Measurements from ENCODE around the gene CILP. TPM values are rescaled to one million over a fixed set of nuclear protein-coding genes. Genes with fewer than 3 reads are reported as not detected.

Gene CILP
- total and polyA plus RNA-seq, 8 donors: 0.76 to 28.7 (median 4.5) TPM

GRCh38 chr15:65204236-65204930 is 6.9 kb downstream of the CILP start:
- H3K27ac ChIP-seq: no peak overlapping the region
- no peak for DNase-seq
- no peak overlapping the region for H3K4me3 ChIP-seq
- TF ChIP-seq POLR2A (IDR thresholded peaks at IDR 0.05) (no peak), POLR2AphosphoS5 (IDR thresholded peaks at IDR 0.05) (no peak), CTCF (IDR thresholded peaks at IDR 0.05) (no peak), EP300 (IDR thresholded peaks at IDR 0.05) (no peak)
- intact Hi-C loops (cut with DNase I; ENCODE audit: low total_unique reads): no loop called here
- H3K27me3 ChIP-seq: no peaks in the 10 kb centered on the region
- no peaks in the 10 kb centered on the region for H3K36me3 ChIP-seq
- no peaks in the 10 kb centered on the region for H3K4me1 ChIP-seq
- no peaks in the 10 kb centered on the region for H3K9me3 ChIP-seq
- 85 to 93% (median 91%) methylated on average over 6 of the region's 6 CpGs for WGBS, 5 donors

GRCh38 chr15:65201918-65202317 is 9.4 kb downstream of the CILP start:
- Histone ChIP-seq H3K36me3 (no peaks in the 10 kb centered on the region), H3K27ac (no peak overlapping the region), H3K27me3 (no peaks in the 10 kb centered on the region), H3K4me1 (no peaks in the 10 kb centered on the region), H3K4me3 (no peak overlapping the region), H3K9me3 (no peaks in the 10 kb centered on the region)
- no peak for DNase-seq
- TF ChIP-seq POLR2AphosphoS5 (IDR thresholded peaks at IDR 0.05) (no peak), CTCF (IDR thresholded peaks at IDR 0.05) (no peak), EP300 (IDR thresholded peaks at IDR 0.05) (no peak), POLR2A (IDR thresholded peaks at IDR 0.05) (no peak)
- WGBS, 5 donors: 56 to 95% (median 67%) methylated on average over 1 of the region's 1 CpG
- intact Hi-C loops (cut with DNase I; ENCODE audit: low total_unique reads): no loop called here

GRCh38 chr15:65198571-65198970 is 12.7 kb downstream of the CILP start:
- WGBS, 5 donors: 93 to 96% (median 95%) methylated on average over 11 to 12 of the region's 12 CpGs
- intact Hi-C loops (cut with DNase I; ENCODE audit: low total_unique reads): loop anchor here (5.0 kb wide), 1 partner anchor 69 kb away; no protein-coding TSS in a partner anchor

GRCh38 chr15:65197337-65197645 is 14.0 kb downstream of the CILP start:
- Histone ChIP-seq H3K27ac (no peak overlapping the region), H3K27me3 (no peaks in the 10 kb centered on the region), H3K36me3 (no peaks in the 10 kb centered on the region), H3K4me3 (no peak overlapping the region), H3K9me3 (no peaks in the 10 kb centered on the region), H3K4me1 (peaks cover 0 to 11% (median 0%) of the 10 kb centered on the region in 4 donors)
- intact Hi-C loops (cut with DNase I; ENCODE audit: low total_unique reads): loop anchor here (5.0 kb wide), 1 partner anchor 70 kb away; no protein-coding TSS in a partner anchor
- no peak for TF ChIP-seq EP300 (IDR thresholded peaks at IDR 0.05)
- no peak for TF ChIP-seq POLR2AphosphoS5 (IDR thresholded peaks at IDR 0.05)
- no peak for TF ChIP-seq POLR2A (IDR thresholded peaks at IDR 0.05)
- TF ChIP-seq CTCF (IDR thresholded peaks at IDR 0.05): no peak
- no peak for DNase-seq
- 95 to 99% (median 98%) methylated on average over 6 to 8 of the region's 8 CpGs for WGBS, 5 donors

More at GRCh38 chr15:65198571-65198970, 12.7 kb downstream of the CILP start:
- Histone ChIP-seq H3K27ac (no peak overlapping the region), H3K27me3 (no peaks in the 10 kb centered on the region), H3K4me1 (peaks cover 0 to 11% (median 0%) of the 10 kb centered on the region in 4 donors), H3K4me3 (no peak overlapping the region), H3K36me3 (no peaks in the 10 kb centered on the region), H3K9me3 (no peaks in the 10 kb centered on the region)
- TF ChIP-seq POLR2A (IDR thresholded peaks at IDR 0.05) (no peak), CTCF (IDR thresholded peaks at IDR 0.05) (no peak)
- no peak for DNase-seq

All from stomach (tissue), 9 donors.